H9 (cell line): Measurements from ENCODE around the gene CTU2. TPM values are rescaled to one million over a fixed set of nuclear protein-coding genes. Genes with fewer than 3 reads are reported as not detected.

Experiments used
- DNase-seq: peaks from one replicate; pipeline ENCODE4 v3.0.0-alpha.2; 2017
- H2AFZ ChIP-seq: one replicate; pipeline ENCODE4 v1.6.1; 2013; ENCODE audit warnings: mild to moderate bottlenecking, low read length, control low read depth, moderate library complexity
- H2AK5ac ChIP-seq: 2 replicates; pipeline ENCODE4 v1.6.1; 2013; ENCODE audit warnings: low read length, control low read depth, mixed read lengths; ENCODE audit not compliant: insufficient read length
- H2BK120ac ChIP-seq: one replicate; pipeline ENCODE4 v1.6.1; 2013; ENCODE audit warnings: low read depth, mild to moderate bottlenecking, low read length, control low read depth, inconsistent platforms; ENCODE audit not compliant: poor library complexity, severe bottlenecking
- H2BK12ac ChIP-seq: 2 replicates; pipeline ENCODE4 v1.6.1; 2013; ENCODE audit warnings: low read length, control low read depth, mixed read lengths, low read depth; ENCODE audit not compliant: insufficient read length
- H2BK15ac ChIP-seq: 2 replicates; pipeline ENCODE4 v1.6.1; 2013; ENCODE audit warnings: low read depth, low read length, control low read depth
- H2BK20ac ChIP-seq: one replicate; pipeline ENCODE4 v1.6.1; 2013; ENCODE audit warnings: low read depth, mild to moderate bottlenecking, low read length, control low read depth, inconsistent platforms; ENCODE audit not compliant: poor library complexity, severe bottlenecking
- H2BK5ac ChIP-seq: 2 replicates; pipeline ENCODE4 v1.6.1; 2013; ENCODE audit warnings: low read length, control low read depth, mixed read lengths; ENCODE audit not compliant: insufficient read length
- H3K14ac ChIP-seq: 2 replicates; pipeline ENCODE4 v1.6.1; 2013; ENCODE audit warnings: low read length, control low read depth; ENCODE audit not compliant: insufficient read depth
- H3K18ac ChIP-seq: 2 replicates; pipeline ENCODE4 v1.6.1; 2013; ENCODE audit warnings: low read depth, mild to moderate bottlenecking, mixed read lengths, low read length, control low read depth; ENCODE audit not compliant: insufficient read length
- H3K23ac ChIP-seq: 2 replicates; pipeline ENCODE4 v1.6.1; 2013; ENCODE audit warnings: low read length, control low read depth, mixed read lengths, low read depth; ENCODE audit not compliant: insufficient read length
- H3K23me2 ChIP-seq: 2 replicates; pipeline ENCODE4 v1.6.1; 2013; ENCODE audit warnings: low read depth, mild to moderate bottlenecking, mixed read lengths, low read length, control low read depth; ENCODE audit not compliant: insufficient read length, poor library complexity, severe bottlenecking
- H3K27ac ChIP-seq: 2 replicates; pipeline ENCODE4 v1.5.1; 2013; ENCODE audit warnings: low read length, control low read depth, mixed read lengths, low read depth; ENCODE audit not compliant: insufficient read length
- H3K27me3 ChIP-seq: 2 replicates; pipeline ENCODE4 v1.6.1; 2013; ENCODE audit warnings: low read length, control low read depth, inconsistent platforms; ENCODE audit not compliant: insufficient read depth
- H3K4ac ChIP-seq: 2 replicates; pipeline ENCODE4 v1.6.1; 2013; ENCODE audit warnings: low read depth, mild to moderate bottlenecking, control low read depth, inconsistent platforms, low read length, moderate library complexity
- H3K4me1 ChIP-seq: 2 replicates; pipeline ENCODE4 v1.6.1; 2013; ENCODE audit warnings: low read length, control low read depth, inconsistent platforms; ENCODE audit not compliant: insufficient read depth
- H3K4me2 ChIP-seq: 2 replicates; pipeline ENCODE4 v1.6.1; 2013; ENCODE audit warnings: low read length, control low read depth, mixed read lengths; ENCODE audit not compliant: insufficient read length, insufficient read depth
- H3K56ac ChIP-seq: 2 replicates; pipeline ENCODE4 v1.6.1; 2013; ENCODE audit warnings: low read depth, mild to moderate bottlenecking, mixed read lengths, low read length, control low read depth; ENCODE audit not compliant: insufficient read length
- H3K79me1 ChIP-seq: 2 replicates; pipeline ENCODE4 v1.6.1; 2013; ENCODE audit warnings: low read depth, mild to moderate bottlenecking, moderate library complexity, low read length, control low read depth, inconsistent platforms; ENCODE audit not compliant: insufficient read depth, poor library complexity, severe bottlenecking
- H3K79me2 ChIP-seq: 2 replicates; pipeline ENCODE4 v1.6.1; 2013; ENCODE audit warnings: low read length, control low read depth, inconsistent platforms; ENCODE audit not compliant: insufficient read depth
- H3K9ac ChIP-seq: 2 replicates; pipeline ENCODE4 v1.6.1; 2013; ENCODE audit warnings: low read length, control low read depth, mixed read lengths; ENCODE audit not compliant: insufficient read length; ENCODE audit errors: extremely low read depth
- H3K9me3 ChIP-seq: one replicate; pipeline ENCODE4 v1.6.1; 2013; ENCODE audit warnings: low read depth, low read length, inconsistent platforms; ENCODE audit not compliant: control insufficient read depth
- H3T11ph ChIP-seq: one replicate; pipeline ENCODE4 v1.6.1; 2013; ENCODE audit warnings: mild to moderate bottlenecking, low read length, control low read depth, inconsistent platforms
- H4K20me1 ChIP-seq: one replicate; pipeline ENCODE4 v1.6.1; 2013; ENCODE audit not compliant: control insufficient read depth, insufficient read length, insufficient read depth
- H4K5ac ChIP-seq: 2 replicates; pipeline ENCODE4 v1.6.1; 2013; ENCODE audit warnings: low read depth, mild to moderate bottlenecking, mixed read lengths, low read length, control low read depth; ENCODE audit not compliant: insufficient read length
- H4K8ac ChIP-seq: replicated peaks from 2 replicates; pipeline ENCODE4 v1.6.1; 2013; ENCODE audit warnings: low read length, control low read depth, mixed read lengths, low read depth; ENCODE audit not compliant: insufficient read length
- H4K91ac ChIP-seq: 2 replicates; pipeline ENCODE4 v1.6.1; 2013; ENCODE audit warnings: low read depth, mild to moderate bottlenecking, moderate library complexity, mixed read lengths, low read length, control low read depth; ENCODE audit not compliant: insufficient read length
- H3K27ac Mint-ChIP-seq, 3 experiments: 2 replicates in 2 of 3; 3 replicates in 1 of 3; pipeline ENCODE4 v1.8.0; 2020 to 2021; ENCODE audit warnings: mixed read lengths in 3 of 3, mild to moderate bottlenecking in 1 of 3, moderate library complexity in 1 of 3
- H3K27me3 Mint-ChIP-seq: 2 replicates; pipeline ENCODE4 v1.8.0; 2021; ENCODE audit warnings: low read depth, mild to moderate bottlenecking, moderate library complexity, mixed read lengths
- H3K36me3 Mint-ChIP-seq, 3 experiments: 2 replicates in 2 of 3; 3 replicates in 1 of 3; pipeline ENCODE4 v1.8.0; 2020 to 2021; ENCODE audit warnings: low read depth in 3 of 3, mixed read lengths in 3 of 3; ENCODE audit not compliant: insufficient read depth in 1 of 3
- H3K4me1 Mint-ChIP-seq, 2 experiments: 2 replicates each; pipeline ENCODE4 v1.8.0; 2020; ENCODE audit warnings: mixed read lengths in 2 of 2
- H3K4me3 Mint-ChIP-seq, 2 experiments: 2 replicates in 1 of 2; 3 replicates in 1 of 2; pipeline ENCODE4 v1.8.0; 2020 to 2021; ENCODE audit warnings: mild to moderate bottlenecking in 2 of 2, mixed read lengths in 2 of 2, moderate library complexity in 1 of 2
- H3K9me3 Mint-ChIP-seq, 2 experiments: 2 replicates in 1 of 2; 3 replicates in 1 of 2; pipeline ENCODE4 v1.8.0; 2020; ENCODE audit warnings: mild to moderate bottlenecking in 2 of 2, mixed read lengths in 2 of 2, moderate library complexity in 1 of 2
- WGBS: extraction: QIAGEN DNeasy Blood & Tissue Kit; methylation state at CpG from one replicate; pipeline ENCODE4 v1.1.7; 2013; ENCODE audit warnings: missing lambda C conversion rate, low lambda C conversion rate, mixed read lengths; ENCODE audit not compliant: insufficient read length; ENCODE audit errors: extremely low coverage; 5-methylcytosine and 5-hydroxymethylcytosine counted together
- total RNA-seq: library from RNA; stranded (reverse); gene quantifications from 2 replicates; pipeline ENCODE4 v1.2.1, GENCODE V29; 2021
- TF ChIP-seq, protein P1 (sequence below): fragments of 200-600 bp; sonication (generic); conservative IDR thresholded peaks from 3 replicates; pipeline ENCODE4 v1.8.0; 2021; ENCODE audit warnings: antibody characterized with exemption, mild to moderate bottlenecking

Gene CTU2
- total RNA-seq, 1 experiment from 2014 or later = 32.8 TPM

DNA sequence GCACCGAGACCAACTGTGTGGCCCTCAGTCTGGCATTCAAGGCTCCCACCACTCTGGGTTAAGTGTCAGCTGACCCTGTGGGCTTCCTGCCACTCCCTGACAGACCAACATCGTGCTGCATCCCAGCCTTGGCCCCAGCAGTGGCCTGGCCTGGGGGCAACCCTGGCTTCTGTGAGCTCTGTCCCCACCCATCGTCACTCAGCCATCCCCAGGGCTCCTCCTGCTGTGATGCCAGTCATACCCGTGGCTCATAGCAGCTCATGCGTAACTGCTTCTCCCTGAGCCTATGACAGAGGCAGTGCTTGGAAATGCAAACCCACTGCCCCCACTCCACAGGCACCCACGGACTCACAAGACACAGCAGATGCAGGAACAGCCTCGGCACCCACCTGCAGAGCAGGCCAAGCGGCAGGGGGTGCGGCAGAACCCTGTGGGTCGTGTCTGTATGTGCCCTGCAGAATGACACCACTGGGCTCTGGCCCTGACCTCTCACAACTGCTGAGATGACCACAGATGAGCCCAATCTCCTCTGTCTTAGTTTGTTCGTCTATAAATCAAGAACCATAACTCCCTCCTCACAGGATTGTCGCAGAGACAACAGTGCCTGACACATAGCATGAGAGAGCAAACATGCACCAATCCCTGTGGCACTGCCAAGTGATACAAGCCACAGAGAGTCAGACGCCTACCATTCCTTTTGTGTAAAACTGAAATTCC, 52.1 kb downstream of the CTU2 start:
- Histone ChIP-seq H3K18ac (no peak overlapping the region), H3K79me2 (no peaks in the 10 kb centered on the region), H2BK5ac (no peak overlapping the region), H4K20me1 (no peaks in the 10 kb centered on the region), H2BK15ac (no peak overlapping the region), H2BK120ac (no peak overlapping the region), H3K79me1 (peaks cover 3% of the 10 kb centered on the region), H3K9me3 (no peaks in the 10 kb centered on the region), H3K4me2 (no peak overlapping the region), H3K4ac (no peak overlapping the region), H2AFZ (no peak overlapping the region), H4K5ac (no peak overlapping the region), H3T11ph (no peak overlapping the region), H3K23ac (no peak overlapping the region), H3K4me1 (peaks cover 4% of the 10 kb centered on the region; the same call in 1 of the 2 replicates), H3K56ac (no peak overlapping the region), H2BK20ac (no peak overlapping the region), H3K27me3 (no peaks in the 10 kb centered on the region), H2AK5ac (no peak overlapping the region), H3K23me2 (no peaks in the 10 kb centered on the region), H4K91ac (no peak overlapping the region), H4K8ac (no peak overlapping the region), H3K9ac (no peak overlapping the region), H3K27ac (no peak overlapping the region), H2BK12ac (no peak overlapping the region), H3K14ac (no peak overlapping the region)
- no peaks in the 10 kb centered on the region; a peak in 1 of 5 replicates for H3K9me3 Mint-ChIP-seq
- no CpG with 5 or more reads among the region's 13 CpGs for WGBS
- no peaks in the 10 kb centered on the region for H3K27me3 Mint-ChIP-seq
- peak overlapping the region in 1 of 3 experiments; percentile 86; a peak in 2 of 7 replicates for H3K27ac Mint-ChIP-seq
- DNase-seq = no peak
- peaks cover 28 to 58% of the 10 kb centered on the region in 2 experiments for H3K4me1 Mint-ChIP-seq
- H3K36me3 Mint-ChIP-seq = no peaks in the 10 kb centered on the region
- H3K4me3 Mint-ChIP-seq = no peak overlapping the region
- TF ChIP-seq, protein P1, sequence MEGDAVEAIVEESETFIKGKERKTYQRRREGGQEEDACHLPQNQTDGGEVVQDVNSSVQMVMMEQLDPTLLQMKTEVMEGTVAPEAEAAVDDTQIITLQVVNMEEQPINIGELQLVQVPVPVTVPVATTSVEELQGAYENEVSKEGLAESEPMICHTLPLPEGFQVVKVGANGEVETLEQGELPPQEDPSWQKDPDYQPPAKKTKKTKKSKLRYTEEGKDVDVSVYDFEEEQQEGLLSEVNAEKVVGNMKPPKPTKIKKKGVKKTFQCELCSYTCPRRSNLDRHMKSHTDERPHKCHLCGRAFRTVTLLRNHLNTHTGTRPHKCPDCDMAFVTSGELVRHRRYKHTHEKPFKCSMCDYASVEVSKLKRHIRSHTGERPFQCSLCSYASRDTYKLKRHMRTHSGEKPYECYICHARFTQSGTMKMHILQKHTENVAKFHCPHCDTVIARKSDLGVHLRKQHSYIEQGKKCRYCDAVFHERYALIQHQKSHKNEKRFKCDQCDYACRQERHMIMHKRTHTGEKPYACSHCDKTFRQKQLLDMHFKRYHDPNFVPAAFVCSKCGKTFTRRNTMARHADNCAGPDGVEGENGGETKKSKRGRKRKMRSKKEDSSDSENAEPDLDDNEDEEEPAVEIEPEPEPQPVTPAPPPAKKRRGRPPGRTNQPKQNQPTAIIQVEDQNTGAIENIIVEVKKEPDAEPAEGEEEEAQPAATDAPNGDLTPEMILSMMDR = no peak
